Tongue (tissue), 2 donors: ENCODE measurements around the gene E2F8. TPM values are rescaled to one million over a fixed set of nuclear protein-coding genes. Genes with fewer than 3 reads are reported as not detected.
"Not testable (repeated sequence)": the region's sequence is repeated elsewhere in the genome, so short reads cannot be mapped to it uniquely, and the experiment has no call there.

Experiments
- DNase-seq: peaks from one replicate; pipeline ENCODE4 v3.0.0-alpha.2; 2015
- total RNA-seq: library from RNA; depleted of rRNA; stranded (reverse); fragments of >200 nt; gene quantifications from one replicate; pipeline ENCODE4 v1.2.3, GENCODE V29; 2014

Gene E2F8, protein sequence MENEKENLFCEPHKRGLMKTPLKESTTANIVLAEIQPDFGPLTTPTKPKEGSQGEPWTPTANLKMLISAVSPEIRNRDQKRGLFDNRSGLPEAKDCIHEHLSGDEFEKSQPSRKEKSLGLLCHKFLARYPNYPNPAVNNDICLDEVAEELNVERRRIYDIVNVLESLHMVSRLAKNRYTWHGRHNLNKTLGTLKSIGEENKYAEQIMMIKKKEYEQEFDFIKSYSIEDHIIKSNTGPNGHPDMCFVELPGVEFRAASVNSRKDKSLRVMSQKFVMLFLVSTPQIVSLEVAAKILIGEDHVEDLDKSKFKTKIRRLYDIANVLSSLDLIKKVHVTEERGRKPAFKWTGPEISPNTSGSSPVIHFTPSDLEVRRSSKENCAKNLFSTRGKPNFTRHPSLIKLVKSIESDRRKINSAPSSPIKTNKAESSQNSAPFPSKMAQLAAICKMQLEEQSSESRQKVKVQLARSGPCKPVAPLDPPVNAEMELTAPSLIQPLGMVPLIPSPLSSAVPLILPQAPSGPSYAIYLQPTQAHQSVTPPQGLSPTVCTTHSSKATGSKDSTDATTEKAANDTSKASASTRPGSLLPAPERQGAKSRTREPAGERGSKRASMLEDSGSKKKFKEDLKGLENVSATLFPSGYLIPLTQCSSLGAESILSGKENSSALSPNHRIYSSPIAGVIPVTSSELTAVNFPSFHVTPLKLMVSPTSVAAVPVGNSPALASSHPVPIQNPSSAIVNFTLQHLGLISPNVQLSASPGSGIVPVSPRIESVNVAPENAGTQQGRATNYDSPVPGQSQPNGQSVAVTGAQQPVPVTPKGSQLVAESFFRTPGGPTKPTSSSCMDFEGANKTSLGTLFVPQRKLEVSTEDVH
- total RNA-seq: 7.3 TPM

GRCh38 chr11:19240420-19241259 is at the start of gene E2F8:
E2F8 (minus strand) TSS chr11:19240945; CDS start chr11:19240121, 824 bp downstream.
- DNase-seq: peak; percentile 98

DNA sequence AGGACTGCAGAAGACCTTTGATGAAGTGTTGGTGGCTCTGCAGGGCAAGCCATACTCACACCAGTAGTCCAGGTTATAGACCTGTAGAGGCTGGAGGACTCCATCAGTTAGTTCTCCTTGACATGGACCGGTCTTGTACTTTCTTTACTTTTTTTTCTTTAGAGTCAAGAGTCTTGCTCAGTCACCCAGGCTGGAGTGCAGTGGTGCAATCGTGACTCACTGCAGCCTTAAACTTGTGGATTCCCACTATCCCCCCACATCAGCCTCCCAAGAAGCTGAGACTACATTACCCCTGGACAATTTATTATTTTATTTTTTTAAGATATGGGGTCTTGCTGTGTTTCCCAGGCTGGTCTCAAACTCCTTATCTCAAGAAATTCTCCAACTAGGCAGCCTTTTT is 49.6 kb upstream of the E2F8 start:
- no peak for DNase-seq

DNA sequence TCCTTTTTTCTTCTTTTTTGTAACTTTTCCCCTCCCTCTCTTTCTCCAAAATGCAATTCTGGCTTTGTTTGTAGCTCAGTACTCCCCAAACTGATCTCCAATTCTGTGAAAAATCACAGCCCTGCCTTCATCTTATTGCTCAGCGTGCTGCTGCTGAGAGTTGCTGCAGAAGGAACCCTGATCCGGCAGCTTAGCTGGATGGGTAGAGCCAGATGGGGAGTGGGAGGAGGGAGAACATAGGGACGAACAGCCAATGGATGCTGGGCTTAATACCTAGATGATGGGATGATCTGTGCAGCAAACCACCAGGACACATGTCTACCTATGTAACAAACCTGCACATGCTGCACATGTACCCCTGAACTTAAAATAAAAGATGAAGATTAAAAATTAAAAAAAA is 47.5 kb upstream of the E2F8 start:
- no peak for DNase-seq

DNA sequence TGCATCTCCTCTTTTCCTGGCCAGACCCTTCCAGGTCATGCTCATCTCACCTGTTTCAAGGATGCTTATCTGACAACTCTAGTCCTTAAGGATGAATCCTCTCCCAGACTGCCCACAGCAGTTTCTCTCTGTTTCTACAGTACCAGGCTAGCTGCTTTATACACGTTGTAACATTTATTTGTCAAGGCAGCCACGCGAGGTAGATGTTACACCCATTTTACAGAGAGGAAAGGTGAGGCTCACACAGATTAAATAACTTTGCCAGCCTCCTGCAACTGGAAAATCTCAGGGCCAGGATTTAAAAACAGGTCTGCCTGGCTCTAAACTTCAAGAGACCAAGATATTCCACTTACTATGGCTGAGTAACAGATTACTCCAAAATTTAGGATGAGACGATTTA is 45.7 kb upstream of the E2F8 start:
- DNase-seq: no peak

GRCh38 chr11:19284881-19285280 is 44.1 kb upstream of the E2F8 start:
- no peak for DNase-seq

DNA sequence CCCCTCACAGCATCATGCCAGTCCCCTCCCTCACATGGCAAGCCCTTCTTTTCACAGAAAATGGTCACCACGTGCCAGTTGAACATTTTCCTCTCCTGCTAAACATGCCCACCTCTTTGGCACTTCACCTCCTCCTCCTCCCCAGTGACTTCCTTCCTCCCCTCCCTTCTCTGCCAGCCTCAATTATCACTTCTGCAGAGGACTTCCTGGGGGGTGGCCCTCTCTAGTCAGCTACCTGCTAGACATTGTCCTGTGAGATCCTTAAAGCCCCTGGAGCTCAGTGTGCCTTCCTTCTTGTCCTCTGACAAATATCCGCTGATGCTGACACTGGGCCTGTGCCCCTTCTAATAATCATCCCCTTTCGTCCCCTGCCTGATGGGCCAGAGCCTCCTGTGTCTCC is 43.2 kb upstream of the E2F8 start:
- DNase-seq: no peak

GRCh38 chr11:19281555-19281954 is 40.8 kb upstream of the E2F8 start:
- DNase-seq: no peak

DNA sequence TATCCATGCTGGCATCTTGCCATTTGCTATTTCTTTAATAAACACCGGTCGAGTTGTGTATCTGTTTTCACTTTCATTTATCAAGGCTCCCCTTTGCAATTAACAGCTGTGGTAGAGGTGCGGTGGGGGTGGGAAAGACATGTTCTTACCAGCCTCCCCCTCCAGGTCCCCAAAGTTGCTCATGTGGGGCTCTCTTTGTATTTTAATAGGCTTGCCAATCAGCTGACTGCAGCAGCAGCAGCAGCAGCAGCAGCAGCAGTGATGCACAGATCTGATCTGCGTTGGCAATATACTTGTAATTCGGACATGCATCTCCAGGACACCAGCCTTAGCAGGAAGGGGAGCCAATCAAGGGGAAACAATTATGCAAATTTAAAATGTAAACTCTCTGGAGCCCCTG is 40.3 kb upstream of the E2F8 start:
- DNase-seq: no peak

DNA sequence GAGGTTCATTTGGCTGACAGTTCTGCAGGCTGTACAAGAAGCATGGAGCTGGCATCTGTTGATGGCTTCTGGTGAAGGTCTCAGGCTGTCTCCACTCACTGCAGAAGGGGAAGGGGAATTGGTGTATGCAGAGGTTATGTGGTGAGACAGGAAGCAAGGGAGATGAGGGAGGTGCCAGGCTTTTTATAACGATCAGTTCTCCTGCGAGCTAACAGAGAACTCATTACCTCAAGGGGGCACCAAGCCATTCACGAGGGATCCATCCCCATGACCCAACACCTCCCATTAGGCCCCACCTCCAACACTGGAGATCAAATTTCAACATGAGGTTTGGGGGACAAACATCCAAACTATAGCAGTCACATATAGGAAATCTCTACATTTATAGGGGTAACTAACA is 38.7 kb upstream of the E2F8 start:
- DNase-seq: no peak

DNA sequence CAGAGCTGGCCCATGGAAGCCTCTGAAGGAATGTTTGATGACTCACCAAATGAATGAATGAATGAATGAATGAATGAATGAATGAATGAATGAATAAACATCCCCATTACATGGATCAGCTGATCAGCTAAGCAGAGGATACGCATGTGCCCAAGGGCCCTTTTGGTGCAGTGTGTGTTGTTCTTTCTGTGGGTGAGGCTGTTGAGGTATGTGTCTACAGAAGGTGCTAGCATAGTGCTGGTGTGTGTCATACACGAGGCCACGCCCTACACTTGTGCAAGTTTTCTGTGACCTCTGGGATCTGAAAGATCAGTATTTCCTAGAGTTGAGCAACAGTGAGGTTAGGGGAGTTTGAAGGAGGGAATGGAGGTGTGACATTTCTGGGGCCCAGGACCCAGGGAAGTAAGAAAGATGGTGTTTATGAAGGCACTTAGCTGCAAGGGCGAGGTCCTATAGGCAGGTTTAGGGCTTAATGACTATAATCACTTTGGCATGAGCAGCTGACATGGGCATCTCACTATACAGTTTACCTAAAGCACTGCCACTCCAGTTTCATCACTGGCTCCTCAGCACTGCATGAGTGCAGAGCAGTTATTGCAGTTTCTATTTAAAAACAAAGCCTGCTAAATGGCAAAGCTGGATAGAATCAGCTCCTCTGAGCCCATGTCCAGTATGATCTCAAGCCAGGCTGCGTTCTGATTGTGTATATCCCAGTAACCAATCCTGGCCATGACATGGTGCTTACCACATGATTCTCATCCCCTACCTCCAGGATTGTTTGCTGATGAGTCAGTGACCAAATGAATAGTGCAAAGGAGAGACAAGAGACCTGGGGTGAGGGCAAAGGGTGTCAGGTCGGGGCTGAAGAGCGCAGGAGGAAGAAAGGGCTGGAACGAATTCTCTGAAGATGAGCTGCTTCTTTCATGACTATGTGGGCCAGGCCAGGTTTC is 36.4 kb upstream of the E2F8 start:
- DNase-seq: no peak

DNA sequence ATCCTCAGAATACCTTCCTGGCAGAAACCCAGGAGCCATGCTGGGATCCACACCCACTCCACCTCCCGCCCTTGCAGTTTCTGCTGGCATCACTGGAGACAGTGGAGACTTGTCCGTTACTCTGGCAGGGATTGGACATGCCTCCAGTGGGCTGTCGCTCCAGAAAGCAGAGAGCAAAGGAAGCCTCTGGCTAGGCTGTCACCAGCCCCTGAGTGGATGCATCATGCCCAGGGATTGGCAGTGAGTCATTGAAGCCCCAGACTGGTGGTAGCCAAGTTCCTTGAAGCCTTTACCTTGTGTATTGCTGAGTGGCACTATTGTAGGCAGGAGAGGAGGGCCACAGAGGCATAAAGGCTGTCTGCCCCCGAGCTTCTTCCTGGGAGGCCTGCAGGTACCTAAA is 34.8 kb upstream of the E2F8 start:
- no peak for DNase-seq

GRCh38 chr11:19273219-19273618 is 32.5 kb upstream of the E2F8 start:
- DNase-seq: not testable (repeated sequence)

DNA sequence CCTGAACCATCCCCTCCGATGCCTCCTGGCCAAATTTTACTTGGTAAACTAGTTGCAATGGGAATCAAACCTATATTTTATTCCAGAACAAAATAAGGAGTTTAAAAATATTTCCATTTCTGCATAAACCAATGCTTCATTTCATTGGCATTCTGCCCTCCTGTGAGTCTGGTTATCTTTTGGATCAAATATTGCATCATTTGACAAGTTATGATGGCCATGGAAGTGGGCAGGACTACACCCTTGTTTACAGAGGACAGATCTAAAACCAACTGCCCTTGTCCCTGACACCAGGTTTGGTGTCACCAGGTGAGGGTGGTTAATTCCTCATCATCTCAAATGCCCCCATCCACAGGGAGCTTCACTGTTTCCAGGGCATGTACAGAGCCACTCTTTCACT is 28.2 kb upstream of the E2F8 start:
- no peak for DNase-seq

DNA sequence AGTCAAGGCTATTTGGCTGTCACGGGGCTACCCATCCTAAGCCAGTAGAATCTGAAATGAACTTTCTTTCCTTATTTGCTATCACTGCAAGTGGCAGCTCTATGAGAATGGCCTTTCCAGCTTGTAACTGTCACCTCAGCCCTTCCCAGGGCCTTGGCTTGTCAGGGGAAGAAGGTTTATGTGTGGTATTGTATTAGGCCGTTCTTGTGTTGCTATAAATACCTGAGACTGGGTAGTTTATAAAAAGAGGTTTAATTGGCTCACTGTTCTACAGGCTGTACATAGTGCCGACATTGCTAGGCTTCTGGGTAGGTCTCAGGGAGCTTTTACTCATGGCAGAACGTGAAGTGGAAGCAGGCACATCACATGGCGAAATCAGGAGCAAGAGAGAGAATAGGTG is 26.8 kb upstream of the E2F8 start:
- DNase-seq: no peak

DNA sequence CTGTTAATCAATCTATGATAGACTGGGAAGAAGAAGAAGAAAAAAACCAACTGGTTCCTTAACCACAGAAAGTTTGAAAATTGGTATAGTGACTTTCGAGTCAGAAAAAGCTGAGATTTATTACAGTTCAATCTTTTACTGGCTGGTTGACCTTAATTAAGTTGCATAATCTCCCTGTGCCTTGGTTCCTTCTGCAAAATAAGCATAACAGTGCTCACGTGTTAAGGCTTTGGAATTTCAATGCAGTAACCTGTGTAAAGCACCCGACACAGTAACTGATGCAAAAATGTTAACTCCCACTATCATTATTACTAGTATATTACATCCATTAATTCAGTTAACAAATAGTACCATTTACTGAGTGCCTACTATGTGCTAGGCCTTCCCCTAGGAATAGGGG is 22.6 kb upstream of the E2F8 start:
- DNase-seq: no peak

GRCh38 chr11:19259487-19260345 is 19.0 kb upstream of the E2F8 start:
- DNase-seq: peak; percentile 76

GRCh38 chr11:19258641-19259230 is 18.0 kb upstream of the E2F8 start:
- DNase-seq: no peak

GRCh38 chr11:19254441-19254840 is 13.7 kb upstream of the E2F8 start:
- not testable (repeated sequence) for DNase-seq

DNA sequence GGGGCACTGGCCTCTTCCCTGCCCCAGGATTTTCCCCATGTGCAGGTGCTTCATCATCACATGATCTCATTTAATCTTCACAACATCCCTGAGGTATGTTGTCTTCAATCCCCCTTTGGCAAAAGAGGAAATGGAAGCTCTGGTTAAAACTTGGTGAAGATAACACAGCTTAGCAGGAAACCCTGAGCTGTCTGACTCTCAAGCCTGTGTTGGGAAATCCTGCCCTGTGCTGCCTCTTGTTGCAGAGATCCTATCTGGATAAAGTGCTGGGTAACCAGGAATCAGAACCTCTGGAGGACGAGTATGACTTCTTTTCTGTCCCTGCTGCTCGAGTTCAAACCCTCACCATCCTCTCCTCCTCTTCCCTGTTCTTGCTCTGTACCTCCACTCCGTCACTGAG is 13.1 kb upstream of the E2F8 start:
- no peak for DNase-seq

DNA sequence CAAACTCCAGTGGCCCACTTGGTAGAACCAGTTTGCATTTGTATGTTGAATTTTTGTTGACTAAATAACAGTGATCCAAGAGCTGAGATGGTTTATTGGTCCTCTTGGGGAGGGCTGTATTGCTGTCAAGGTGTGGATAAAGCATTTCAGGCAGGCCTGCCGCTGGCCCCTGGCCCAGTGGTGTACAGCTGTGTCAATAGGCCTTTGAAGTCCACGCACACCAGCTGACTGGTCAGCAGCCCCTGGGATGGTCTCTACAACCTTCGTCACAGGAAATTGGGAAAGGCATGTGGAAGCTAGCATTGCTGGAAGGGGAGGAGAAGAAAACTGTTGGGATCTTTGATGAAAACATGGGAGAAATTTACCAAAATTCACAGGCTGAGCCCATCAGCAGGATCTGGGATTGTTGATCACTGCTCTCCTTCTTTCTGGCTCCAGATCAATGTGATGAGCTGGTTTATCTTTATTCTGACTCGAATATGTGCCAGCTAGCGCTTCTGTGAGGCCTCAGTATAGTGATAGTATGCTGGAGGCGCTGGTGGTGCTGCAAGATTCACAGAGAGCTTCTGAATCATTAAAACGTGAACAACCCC is 12.5 kb upstream of the E2F8 start:
- DNase-seq: peak; percentile 41
